NCI-H69 (cell line): ENCODE measurements around the gene FOXO3B.
"Not testable (repeated sequence)": the region's sequence is repeated elsewhere in the genome, so short reads cannot be mapped to it uniquely, and the experiment has no call there.

ENCODE experiments used
- DNase-seq: peaks from one replicate; lab custom pipeline; 2025; lab: John Stamatoyannopoulos, UW

Gene FOXO3B

GRCh38 chr17:18650094-18650493 is 32.0 kb downstream of the FOXO3B start:
- not testable (repeated sequence) for DNase-seq

- DNase-seq: not testable (repeated sequence)
These were observed 37.8 kb downstream of the FOXO3B start, which contains the start of gene TBC1D28 for GRCh38 chr17:18644291-18644690. Gene TBC1D28 (minus strand): TSS chr17:18644391. CDS start chr17:18641352, 3,039 bp downstream.

GRCh38 chr17:18643124-18643523 is 39.0 kb downstream of the FOXO3B start:
- not testable (repeated sequence) for DNase-seq

- DNase-seq: not testable (repeated sequence)
These were observed 43.8 kb downstream of the FOXO3B start for GRCh38 chr17:18638357-18638756.

- peak; percentile 0 for DNase-seq
These were observed 45.9 kb downstream of the FOXO3B start for GRCh38 chr17:18636237-18636636.

GRCh38 chr17:18635773-18636172 is 46.3 kb downstream of the FOXO3B start:
- DNase-seq: not testable (repeated sequence)

- DNase-seq: not testable (repeated sequence)
These were observed 47.4 kb downstream of the FOXO3B start for GRCh38 chr17:18634550-18635263.
